HUES48 (cell line): ENCODE measurements around the gene XPOT.

Experiments
- H3K27ac ChIP-seq: one replicate; pipeline ENCODE4 v1.7.0; 2013; ENCODE audit warnings: low read depth, low read length, inconsistent platforms
- H3K27me3 ChIP-seq: 2 replicates; pipeline ENCODE4 v1.6.1; 2013; ENCODE audit warnings: mild to moderate bottlenecking, low read length; ENCODE audit not compliant: control insufficient read depth, insufficient read depth
- H3K36me3 ChIP-seq: 2 replicates; pipeline ENCODE4 v1.6.1; 2013; ENCODE audit warnings: low read length; ENCODE audit not compliant: control insufficient read depth, insufficient read depth
- H3K4me1 ChIP-seq: 2 replicates; pipeline ENCODE4 v1.6.1; 2013; ENCODE audit warnings: mild to moderate bottlenecking, low read length; ENCODE audit not compliant: control insufficient read depth, insufficient read depth
- H3K4me3 ChIP-seq: 2 replicates; pipeline ENCODE4 v1.5.1; 2013; ENCODE audit warnings: mild to moderate bottlenecking, low read depth, low read length
- H3K9ac ChIP-seq: 2 replicates; pipeline ENCODE4 v1.6.1; 2013; ENCODE audit warnings: mild to moderate bottlenecking, low read depth, low read length, moderate library complexity
- H3K9me3 ChIP-seq: 2 replicates; pipeline ENCODE4 v1.6.1; 2013; ENCODE audit warnings: low read length; ENCODE audit not compliant: control insufficient read depth, insufficient read depth

The XPOT gene

GRCh38 chr12:64496839-64497400 is 92.7 kb downstream of the XPOT start:
- H3K27me3 ChIP-seq, result no peaks in the 10 kb centered on the region
- no peak overlapping the region for H3K4me3 ChIP-seq
- peaks cover 87% of the 10 kb centered on the region for H3K36me3 ChIP-seq
- no peaks in the 10 kb centered on the region for H3K4me1 ChIP-seq
- no peak overlapping the region for H3K9ac ChIP-seq
- no peak overlapping the region for H3K27ac ChIP-seq
- no peaks in the 10 kb centered on the region for H3K9me3 ChIP-seq

DNA sequence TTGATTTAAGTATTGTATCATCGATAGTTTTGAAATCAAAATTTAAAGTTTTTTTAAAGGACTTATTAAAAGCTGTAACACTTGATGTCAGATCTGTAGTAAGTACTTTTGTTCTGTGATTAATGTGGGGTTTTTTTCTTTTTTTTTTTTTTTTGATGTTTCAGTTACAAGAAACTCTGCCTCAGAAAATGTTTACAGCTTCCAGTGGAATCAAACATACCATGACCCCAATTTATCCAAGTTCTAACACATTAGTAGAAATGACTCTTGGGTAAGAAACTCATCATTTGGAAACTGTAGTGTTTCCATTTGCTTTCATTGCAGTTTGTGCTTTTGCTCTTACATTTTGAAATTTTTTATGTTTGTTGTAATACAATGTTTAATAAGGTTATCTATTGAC is 93.3 kb downstream of the XPOT start:
- H3K27ac ChIP-seq, result no peak overlapping the region
- H3K9ac ChIP-seq, result no peak overlapping the region
- H3K27me3 ChIP-seq, result no peaks in the 10 kb centered on the region
- no peaks in the 10 kb centered on the region for H3K4me1 ChIP-seq
- no peak overlapping the region for H3K4me3 ChIP-seq
- peaks cover 85% of the 10 kb centered on the region for H3K36me3 ChIP-seq
- H3K9me3 ChIP-seq, result no peaks in the 10 kb centered on the region

GRCh38 chr12:64497903-64498302 is 93.7 kb downstream of the XPOT start:
- Histone ChIP-seq H3K36me3 (peaks cover 82% of the 10 kb centered on the region), H3K9ac (no peak overlapping the region), H3K9me3 (no peaks in the 10 kb centered on the region), H3K4me1 (no peaks in the 10 kb centered on the region), H3K27me3 (no peaks in the 10 kb centered on the region), H3K4me3 (no peak overlapping the region), H3K27ac (no peak overlapping the region)

GRCh38 chr12:64500394-64500793 is 96.2 kb downstream of the XPOT start:
- Histone ChIP-seq H3K4me1 (no peaks in the 10 kb centered on the region), H3K36me3 (peaks cover 57% of the 10 kb centered on the region), H3K27me3 (no peaks in the 10 kb centered on the region), H3K4me3 (no peak overlapping the region), H3K27ac (no peak overlapping the region), H3K9me3 (no peaks in the 10 kb centered on the region), H3K9ac (no peak overlapping the region)
